ENCODE measurements around the gene ADGRG6.

Gene ADGRG6

GRCh38 chr6:142407685-142408273 lies 106.0 kb downstream of the ADGRG6 start:
- DNase-seq (ENCODE audit: extremely low spot score) = no peak
- ChIA-PET CTCF (interaction anchor here (1.2 kb wide), 1 partner anchor 12 kb away, joined by 5 read pairs; no protein-coding TSS in a partner anchor), POLR2A (no interaction called here)
- TF ChIP-seq CTCF (IDR thresholded peaks at IDR 0.05; ENCODE audit: control extremely low read depth, extremely low read depth, low read depth, missing control alignments) = no peak

GRCh38 chr6:142408409-142408808 lies 106.6 kb downstream of the ADGRG6 start:
- ChIA-PET POLR2A (no interaction called here), CTCF (no interaction called here)
- DNase-seq (ENCODE audit: extremely low spot score) = no peak
- no peak for TF ChIP-seq CTCF (IDR thresholded peaks at IDR 0.05; ENCODE audit: control extremely low read depth, extremely low read depth, low read depth, missing control alignments)

- ChIA-PET POLR2A (no interaction called here), CTCF (interaction anchor here (0.9 kb wide), 1 partner anchor 10 kb away, joined by 3 read pairs; no protein-coding TSS in a partner anchor)
- DNase-seq (ENCODE audit: extremely low spot score) = no peak
- TF ChIP-seq CTCF (IDR thresholded peaks at IDR 0.05; ENCODE audit: control extremely low read depth, extremely low read depth, low read depth, missing control alignments) = no peak
These were observed 108.0 kb downstream of the ADGRG6 start for GRCh38 chr6:142409794-142410193.

- ChIA-PET CTCF (no interaction called here), POLR2A (no interaction called here)
- TF ChIP-seq CTCF (IDR thresholded peaks at IDR 0.05; ENCODE audit: control extremely low read depth, extremely low read depth, low read depth, missing control alignments) = no peak
- DNase-seq (ENCODE audit: extremely low spot score) = no peak
These were observed 109.3 kb downstream of the ADGRG6 start for GRCh38 chr6:142411145-142411544.

- TF ChIP-seq CTCF (IDR thresholded peaks at IDR 0.05; ENCODE audit: control extremely low read depth, extremely low read depth, low read depth, missing control alignments) = no peak
- DNase-seq (ENCODE audit: extremely low spot score) = no peak
- ChIA-PET POLR2A (no interaction called here), CTCF (interaction anchor here (1.0 kb wide), 1 partner anchor 9 kb away, joined by 3 read pairs; no protein-coding TSS in a partner anchor)
These were observed 110.4 kb downstream of the ADGRG6 start for GRCh38 chr6:142412241-142412640.

- TF ChIP-seq CTCF (IDR thresholded peaks at IDR 0.05; ENCODE audit: control extremely low read depth, extremely low read depth, low read depth, missing control alignments) = no peak
- ChIA-PET CTCF (interaction anchor here (1.0 kb wide), 1 partner anchor 8 kb away, joined by 3 read pairs; no protein-coding TSS in a partner anchor), POLR2A (no interaction called here)
These were observed 110.9 kb downstream of the ADGRG6 start for GRCh38 chr6:142412658-142413057.

More at GRCh38 chr6:142412658-142413057, 110.9 kb downstream of the ADGRG6 start:
- DNase-seq (ENCODE audit: extremely low spot score) = no peak

Measured in GM10248 (cell line).